ENCODE measurements around the gene PPP6R2.
"Not testable (repeated sequence)": the region's sequence is repeated elsewhere in the genome, so short reads cannot be mapped to it uniquely, and the experiment has no call there.

The PPP6R2 gene

DNA sequence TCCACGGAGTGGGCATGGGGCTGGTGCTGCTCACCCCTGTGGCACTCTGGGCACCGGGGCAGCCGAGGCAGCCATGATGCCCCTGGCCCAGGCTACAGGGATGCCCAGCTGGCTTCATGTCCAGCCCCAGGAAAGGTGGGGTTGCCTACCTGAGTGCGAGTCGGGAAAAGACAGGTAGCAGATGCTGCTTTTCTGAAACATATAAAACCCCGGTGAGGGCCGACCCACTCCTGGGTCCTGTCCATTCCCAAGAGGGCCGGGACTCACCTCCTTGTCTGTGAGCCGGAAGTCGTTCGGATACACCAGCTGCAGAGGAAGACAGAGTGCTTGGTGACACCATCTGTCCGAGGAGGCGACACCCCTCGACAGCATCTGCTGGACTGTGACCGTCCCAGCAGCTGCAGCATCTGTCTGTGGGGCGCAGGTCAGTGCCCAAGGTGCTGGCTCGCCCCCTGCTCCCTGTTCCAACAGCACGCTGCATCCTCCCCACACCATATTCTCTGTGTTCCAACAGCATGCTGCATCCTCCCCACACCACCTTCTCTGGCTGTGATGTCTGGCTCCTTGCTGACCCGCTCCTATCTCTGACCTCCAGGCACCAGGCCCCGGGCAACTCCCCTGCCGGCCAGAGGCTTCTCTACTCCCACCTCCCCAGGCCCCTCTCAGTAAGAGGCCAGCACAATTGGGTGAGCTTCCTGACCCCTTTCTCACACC lies 24.3 kb upstream of the PPP6R2 start:
- DNase-seq, result no peak

DNA sequence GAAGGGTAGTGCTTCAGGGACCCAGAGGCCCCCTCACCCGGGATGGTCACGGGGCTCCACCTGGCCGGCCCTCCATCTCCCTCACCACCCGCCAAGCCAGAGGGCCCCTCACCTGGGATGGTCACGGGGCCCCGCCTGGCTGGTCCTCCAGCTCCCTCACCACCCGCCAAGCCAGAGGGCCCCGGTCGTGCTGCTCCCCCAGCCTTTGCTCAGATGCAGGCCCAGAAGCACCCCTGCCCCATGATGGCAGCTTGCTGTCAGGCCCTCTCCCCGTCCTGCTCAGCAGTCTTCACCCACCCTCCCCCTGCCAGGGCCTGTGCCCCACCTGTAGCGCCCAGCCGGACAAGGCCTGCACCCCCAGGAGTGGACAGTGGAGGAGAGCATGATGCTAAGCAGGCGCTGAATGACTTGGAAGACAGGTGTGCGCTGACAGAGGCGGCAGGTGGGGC lies 23.6 kb upstream of the PPP6R2 start:
- DNase-seq, result no peak

DNA sequence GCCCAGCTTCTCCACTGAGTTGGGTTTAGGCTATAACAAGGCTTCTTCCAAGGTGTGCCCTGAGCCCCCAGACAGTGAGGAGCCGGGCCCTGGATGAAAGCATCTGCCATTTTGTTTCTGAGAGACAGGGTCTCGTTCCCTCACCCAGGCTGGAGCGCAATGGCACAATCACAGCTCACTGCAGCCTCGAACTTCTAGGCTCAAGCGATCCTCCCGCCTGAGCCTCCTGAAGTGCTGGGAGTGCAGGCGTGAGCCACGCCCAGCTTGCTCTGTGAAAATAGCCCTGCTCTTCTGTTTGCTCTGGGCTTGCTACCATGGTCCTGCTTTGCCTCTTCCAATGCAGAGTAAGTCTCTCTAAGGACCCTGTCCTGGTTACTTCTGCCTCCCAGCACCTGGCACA lies 23.0 kb upstream of the PPP6R2 start:
- DNase-seq, result no peak

DNA sequence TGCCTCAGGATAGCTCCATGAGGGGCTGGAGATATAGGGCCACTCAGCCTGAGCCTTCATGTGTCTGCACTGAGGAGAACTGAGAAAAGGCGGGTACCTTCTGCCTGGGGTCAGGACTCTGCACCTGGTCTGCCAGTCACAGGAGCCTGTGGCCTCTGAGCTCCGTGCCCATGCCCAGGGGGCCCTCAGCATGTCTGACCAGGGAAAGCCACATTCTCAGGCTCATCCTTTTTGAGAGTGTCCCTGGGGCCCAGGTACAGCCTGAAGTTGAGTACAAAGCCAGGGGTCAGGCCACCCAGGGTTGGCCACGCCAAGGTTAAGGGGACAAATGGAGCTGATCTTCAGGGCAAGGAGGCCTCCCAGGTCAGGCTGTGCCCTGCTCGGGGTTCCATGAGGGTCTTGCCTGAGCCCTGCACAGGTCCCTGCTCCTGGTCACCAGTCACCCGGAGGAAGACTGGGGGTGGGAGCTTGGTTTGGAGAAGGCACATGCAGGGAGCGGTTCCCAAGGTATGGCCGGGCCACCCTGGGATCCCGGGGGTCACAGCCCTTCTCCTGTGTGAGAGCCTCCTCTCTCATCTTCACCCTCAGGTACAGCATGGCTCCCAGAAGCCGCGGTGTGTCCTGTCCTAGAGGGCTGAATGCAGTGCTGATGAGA lies 22.3 kb upstream of the PPP6R2 start:
- no peak for DNase-seq

DNA sequence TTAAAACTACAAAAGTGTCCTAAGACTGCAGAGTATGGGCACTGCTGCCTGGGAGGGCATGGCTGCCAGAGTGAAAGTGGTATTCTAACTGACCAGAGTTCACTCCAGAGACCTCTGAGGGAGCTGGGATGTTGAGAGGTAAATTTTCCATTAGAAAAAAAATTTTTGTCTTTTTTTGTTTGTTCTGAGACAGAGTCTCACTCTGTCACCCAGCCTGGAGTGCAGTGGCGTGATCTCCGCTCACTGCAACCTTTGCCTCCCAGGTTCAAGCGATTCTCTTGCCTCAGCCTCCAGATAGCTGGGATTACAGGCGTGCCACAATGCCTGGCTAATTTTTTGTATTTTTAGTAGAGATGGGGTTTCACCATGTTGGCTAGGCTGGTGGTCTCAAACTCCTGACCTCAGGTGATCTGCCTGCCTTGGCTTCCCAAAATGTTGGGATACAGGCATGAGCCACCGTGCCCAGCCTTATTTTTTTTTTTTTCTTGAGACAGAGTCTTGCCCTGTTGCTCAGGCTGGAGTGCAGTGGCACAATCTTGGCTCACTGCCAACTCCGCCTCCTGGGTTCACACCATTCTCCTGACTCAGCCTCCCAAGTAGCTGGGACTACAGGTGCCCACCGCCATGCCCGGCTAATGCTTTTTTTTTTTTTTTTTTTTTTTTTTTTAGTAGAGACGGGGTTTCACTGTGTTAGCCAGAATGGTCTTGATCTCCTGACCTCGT lies 20.6 kb upstream of the PPP6R2 start:
- not testable (repeated sequence) for DNase-seq

DNA sequence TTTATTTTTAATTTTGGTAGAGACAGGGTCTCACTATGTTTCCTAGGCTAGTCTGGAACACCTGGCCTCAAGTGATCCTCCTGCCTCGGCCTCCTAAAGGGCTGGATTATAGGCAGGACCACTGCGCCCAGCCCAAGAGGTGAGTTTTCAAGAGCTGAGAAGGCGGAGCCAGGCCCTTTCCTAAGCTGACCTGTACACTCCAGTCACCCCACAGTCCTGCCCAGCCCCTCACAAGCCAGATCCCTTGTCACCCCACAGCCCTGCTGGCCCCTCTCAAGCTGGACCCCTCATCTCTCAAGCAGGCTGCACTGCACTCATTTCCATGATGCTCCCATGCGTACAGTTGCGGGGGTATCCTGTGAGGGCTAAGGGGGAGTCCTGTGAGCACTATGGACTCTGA lies 19.2 kb upstream of the PPP6R2 start:
- no peak for DNase-seq

DNA sequence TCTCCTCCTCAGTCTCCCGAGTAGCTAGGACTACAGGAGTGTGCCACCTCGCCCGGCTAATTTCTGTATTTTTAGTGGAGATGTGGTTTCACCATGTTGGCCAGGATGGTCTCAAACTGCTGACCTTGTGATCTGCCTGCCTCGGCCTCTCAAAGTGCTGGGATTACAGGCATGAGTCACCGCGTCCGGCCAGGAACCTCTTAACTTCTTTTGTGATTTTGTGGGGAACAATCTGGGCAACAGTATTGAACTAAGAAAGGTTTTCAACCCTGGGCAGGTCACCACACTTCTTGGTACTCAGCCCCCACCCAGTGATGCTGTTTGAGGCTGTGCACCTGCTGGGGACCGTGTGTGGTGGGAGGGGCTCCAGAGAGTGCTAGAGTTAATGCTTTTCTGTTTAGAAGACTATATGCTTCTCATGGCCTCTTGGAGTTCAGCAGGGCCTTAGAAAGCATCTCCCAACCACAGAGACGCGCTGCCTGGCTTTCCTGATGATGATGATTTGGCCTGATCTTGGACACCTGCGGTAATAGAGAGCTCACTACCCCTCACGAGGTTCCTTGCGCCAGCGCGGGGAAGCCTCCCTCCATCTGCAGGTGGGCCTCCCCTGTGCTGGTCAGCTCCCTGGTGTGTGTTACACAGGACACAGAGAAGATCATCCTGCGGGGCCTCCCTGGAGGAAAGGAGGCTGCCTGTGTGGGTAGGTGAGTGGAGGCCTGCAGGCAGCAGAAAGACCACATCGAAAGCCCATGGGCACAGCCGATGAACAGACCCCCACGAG lies 17.5 kb upstream of the PPP6R2 start:
- DNase-seq, result no peak

DNA sequence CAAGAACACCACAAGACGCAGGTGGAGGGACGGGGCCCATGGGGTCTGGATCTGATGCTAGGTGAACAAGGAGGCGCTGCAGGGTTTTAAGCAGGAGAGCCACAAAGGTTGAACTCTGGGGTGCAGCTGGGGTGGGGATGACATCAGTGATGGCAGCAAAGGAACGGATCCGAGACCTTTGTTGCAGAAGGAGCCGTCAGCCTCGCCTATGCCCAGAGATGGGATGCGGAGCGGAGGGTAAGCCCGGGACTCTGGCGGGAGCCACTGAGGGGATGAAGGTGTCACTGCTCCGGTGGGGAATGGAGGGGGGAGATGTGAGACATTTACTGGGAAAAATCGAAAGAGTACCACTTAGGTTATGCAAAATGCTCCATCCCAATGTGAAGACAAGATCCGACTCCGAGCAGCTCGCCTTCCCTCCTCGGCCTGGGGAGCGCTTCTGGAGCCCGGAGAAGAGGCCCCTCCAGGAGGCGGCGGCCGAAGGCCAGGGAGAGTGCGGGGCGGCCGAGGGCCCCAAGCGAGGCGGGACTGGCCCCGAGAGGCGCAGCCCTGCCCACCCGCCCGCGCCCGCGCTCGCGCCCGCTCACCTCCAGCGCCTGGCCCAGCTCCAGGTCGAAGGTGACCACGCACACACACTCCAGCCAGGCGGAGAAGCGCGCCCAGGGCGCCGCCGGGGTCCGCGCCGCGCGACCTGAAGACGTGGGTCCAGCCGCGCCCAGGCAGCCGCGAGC lies 16.7 kb upstream of the PPP6R2 start:
- DNase-seq, result no peak

DNA sequence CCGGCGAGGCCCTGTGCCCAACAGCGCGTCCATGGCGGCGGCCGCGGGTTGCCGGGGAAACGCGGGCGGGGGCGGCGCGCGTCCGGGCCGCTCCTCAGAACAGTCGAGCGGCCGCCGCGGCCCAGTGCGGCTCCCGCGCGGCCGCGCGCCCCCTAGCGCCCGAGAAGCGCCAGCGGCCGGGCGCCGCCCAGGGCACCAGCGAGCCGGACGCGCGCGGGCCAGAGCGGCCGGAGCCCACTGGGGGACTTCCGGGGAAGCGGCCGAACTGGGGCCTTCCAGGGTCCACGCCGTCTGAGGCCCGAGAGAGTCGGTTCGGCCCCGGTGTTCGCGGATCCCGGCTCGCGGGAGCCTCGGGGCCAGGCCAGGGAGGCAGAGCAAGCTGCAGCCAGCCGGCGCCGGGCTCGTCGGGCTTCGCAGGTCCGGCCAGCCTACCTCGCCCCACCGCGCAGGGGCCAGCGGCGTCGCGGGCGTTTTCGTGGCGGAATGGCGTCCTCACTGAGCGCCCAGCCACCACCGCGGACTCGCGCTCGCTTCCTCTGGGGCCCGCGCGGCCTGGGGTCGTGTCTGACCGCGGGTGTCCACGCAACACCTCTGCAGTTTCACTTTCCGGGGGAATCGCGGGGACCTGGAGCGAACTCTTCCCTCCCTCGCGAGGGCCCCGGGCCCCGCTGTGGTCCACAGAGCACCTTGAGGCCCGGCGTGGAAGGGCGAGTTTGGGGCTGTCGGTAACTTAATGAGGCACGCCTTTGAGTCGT lies 16.0 kb upstream of the PPP6R2 start, which contains the start of gene DENND6B:
TSS of gene DENND6B (minus strand) at position 57 of the 755 bp plus-strand sequence. CDS start at position 33, 24 bp downstream.
- peak; percentile 77 for DNase-seq

DNA sequence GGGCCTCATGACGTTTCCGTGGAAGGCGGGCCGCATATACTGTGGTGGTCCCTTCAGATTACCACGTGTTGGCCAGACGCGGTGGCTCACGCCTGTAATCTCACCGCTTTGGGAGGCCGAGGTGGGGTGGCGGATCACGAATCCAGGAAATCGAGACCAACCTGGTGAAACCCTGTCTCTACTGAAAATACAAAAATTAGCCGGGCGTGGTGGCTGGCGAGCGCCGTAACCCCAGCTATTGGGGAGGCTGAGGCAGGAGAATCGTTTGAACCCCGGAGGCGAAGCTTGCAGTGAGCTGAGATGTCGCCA lies 15.5 kb upstream of the PPP6R2 start:
- DNase-seq, result no peak

DNA sequence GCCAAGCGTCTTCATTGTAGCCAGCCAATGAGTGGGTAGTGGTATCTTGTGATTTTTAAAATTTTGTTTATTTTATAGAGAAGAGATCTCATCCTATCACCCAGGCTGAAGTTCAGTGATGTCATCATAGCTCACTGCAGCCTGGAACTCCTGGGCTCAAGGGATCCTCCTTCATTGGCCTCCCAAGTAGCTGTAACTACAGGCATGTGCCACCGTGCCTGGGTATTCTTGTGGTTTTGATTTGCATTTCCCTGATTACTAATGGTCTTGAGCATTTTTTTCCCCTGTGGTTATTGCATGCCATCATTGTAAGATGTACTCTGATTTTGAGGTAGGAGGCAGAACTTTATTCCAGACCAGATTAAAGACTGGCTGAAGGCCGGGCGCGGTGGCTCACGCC lies 13.9 kb upstream of the PPP6R2 start:
- DNase-seq, result peak; percentile 51

DNA sequence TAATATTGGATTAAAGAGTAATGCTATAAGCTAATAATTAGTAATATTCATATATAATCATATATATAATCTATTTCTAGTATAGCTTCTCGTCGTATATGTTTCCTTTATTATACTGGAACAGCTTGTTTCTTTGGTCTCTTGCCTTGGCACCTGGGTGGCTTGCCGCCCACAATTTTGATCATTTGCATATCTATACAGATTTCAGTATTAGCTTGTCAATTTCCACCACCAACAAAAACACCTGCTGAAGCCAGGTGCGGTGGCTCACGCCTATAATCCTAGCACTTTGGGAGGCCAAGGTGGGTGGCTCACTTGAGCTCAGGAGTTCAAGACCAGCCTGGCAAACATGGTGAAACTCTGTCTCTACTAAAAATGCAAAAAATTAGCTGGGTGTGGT lies 8.7 kb upstream of the PPP6R2 start:
- DNase-seq, result not testable (repeated sequence)

DNA sequence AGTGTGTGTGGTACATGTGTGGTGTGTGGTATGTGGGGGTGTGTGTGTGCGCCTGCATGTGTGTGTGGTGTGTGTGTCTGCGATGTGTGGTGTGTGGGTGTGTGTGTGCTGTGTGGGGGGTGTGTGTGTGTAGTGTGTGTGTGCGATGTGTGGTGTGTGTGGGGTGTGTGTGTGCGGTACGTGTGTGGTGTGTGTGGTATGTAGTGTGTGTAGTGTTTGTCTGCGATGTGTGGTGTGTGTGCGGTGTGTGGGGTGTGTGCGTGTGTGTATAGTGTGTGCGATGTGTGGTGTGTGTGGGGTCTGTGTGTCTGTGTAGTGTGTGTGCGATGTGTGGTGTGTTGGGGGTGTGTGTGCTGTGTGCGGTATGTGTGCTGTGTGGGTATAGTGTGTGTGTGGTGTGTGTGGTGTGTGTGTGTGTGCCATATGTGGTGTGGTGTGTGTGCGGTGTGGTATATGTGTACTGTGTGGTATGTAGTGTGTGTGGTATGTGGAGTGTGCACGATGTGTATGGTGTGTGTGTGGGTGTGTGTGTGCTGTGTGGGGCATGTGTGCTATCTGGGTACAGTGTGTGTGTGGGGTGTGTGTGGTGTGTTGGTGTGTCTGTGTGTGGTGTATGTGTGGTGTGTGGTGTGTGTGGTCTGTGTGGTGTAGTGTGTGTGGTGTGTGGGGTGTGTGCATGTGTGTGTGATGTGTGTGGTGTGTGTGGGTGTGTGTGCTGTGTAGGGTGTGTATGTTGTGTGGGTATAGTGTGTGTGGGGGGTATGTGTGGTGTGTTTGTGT lies 5.7 kb upstream of the PPP6R2 start:
- DNase-seq, result no peak

DNA sequence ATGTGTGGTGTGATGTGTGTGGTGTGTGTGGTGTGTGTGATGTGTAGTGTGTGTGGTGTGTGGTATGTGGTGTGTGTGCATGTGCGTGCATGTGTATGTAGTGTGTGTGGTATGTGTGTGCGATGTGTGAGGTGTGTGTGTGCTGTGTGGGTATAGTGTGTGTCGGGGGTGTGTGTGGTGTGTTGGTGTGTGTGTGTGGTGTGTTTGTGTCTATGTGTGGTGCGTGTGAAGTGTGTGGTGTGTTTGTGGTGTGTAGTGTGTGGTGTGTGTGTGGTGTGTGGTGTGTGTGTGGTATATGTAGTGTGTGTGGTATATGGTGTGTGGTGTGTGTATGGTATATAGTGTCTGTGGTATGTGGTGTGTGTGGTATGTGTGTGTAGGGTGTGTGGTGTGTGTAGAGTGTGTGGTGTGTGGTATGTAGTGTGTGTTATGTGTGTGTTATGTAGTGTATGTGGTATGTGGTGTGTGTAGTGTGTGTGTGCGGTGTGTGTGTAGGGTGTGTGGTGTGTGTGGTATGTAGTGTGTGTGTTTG lies 5.0 kb upstream of the PPP6R2 start:
- DNase-seq, result no peak

DNA sequence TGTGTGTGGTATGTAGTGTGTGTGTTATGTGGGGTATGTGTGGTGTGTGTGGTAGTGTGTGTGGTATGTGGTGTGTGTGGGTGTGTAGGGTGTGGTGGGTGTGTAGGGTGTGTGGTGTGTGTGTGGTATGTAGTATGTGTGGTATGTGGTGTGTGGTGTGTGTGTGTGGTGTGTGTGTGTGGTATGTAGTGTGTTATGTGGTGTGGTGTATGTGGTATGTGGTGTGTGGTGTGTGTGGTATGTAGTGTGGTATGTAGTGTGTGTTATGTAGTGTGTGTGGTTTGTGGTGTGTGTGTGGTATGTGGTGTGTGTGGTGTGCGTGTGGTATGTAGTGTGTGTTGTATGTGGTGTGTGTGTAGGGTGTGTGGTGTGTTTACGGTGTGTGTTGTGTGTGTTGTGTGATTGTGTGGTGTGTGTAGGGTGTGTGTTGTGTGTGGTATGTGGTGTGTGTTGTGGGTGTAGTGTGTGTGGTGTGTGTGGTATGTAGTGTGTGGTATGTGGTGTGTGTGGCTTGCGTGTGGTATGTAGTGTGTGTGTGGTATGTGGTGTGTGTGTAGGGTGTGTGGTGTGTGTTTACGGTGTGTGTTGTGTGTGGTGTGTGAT lies 4.2 kb upstream of the PPP6R2 start:
- DNase-seq, result no peak

DNA sequence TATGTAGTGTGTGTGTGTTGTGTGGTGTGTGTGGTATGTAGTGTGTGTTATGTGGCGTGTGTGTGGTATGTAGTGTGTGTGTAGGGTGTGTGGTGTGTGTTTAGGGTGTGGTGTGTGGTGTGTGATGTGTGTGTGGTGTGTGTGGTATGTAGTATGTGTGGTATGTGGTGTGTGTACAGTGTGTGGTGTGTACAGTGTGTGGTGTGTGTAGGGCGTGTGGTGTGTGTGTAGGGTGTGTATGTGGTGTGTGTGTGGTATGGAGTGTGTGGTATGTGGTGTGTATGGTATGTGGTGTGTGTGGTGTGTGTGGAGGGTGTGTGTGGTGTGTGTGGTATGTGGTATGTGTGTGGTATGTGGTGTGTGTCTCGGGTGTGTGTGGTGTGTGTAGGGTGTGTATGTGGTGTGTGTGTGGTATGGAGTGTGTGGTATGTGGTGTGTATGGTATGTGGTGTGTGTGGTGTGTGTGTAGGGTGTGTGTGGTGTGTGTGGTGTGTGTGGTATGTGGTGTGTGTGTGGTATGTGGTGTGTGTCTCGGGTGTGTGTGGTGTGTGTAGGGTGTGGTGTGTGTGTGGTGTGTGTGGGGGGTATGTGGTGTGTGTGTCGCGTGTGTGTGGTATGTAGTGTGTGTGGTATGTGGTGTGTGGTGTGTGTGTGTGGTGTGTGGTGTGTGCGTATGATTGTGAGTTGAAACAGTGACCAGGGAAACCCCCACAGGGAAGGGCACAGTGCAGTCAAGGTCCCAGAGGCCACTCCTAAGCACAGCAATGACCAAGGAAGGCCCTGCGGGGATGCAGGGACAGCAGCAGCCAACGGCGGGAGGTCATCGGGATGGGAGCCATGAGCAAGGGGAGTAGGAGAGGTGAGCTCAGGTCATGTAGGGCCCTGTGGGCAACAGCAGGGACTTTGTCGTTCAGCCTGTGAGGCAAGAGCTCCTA lies 2.9 kb upstream of the PPP6R2 start:
- DNase-seq, result peak; percentile 20

DNA sequence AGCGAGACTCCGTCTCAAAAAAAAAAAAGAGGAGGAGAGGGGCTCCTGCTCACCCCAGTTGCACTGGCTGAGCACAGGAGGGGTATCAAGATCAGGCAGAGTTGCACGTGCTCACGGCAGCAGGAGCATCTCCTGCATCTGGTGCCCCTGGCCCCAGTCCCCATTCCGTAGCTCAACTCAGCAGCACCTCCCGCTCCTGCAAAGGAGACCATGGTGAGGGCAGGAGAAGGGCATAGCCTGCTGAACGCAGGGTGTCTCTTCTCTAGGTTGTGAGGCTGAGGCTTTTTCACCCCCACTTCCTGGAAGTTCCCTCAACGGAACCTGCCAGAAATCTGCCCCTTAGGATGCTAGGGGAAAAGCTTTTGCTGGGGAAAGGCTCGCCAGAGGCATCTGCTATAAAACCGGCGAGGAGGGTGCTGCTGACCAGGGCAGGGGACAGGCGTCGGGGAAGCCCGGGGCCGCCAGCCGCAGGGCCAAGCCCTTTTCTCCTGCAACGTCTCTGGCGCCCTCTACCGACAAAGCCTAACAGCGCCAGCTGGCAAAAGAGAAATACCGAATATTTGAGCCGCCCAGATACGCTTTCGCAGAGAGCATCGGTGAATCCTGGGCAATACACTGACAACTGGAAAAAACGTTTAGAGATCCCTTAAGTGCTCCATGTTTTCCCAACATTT lies 1.0 kb upstream of the PPP6R2 start:
- peak; percentile 78 for DNase-seq

DNA sequence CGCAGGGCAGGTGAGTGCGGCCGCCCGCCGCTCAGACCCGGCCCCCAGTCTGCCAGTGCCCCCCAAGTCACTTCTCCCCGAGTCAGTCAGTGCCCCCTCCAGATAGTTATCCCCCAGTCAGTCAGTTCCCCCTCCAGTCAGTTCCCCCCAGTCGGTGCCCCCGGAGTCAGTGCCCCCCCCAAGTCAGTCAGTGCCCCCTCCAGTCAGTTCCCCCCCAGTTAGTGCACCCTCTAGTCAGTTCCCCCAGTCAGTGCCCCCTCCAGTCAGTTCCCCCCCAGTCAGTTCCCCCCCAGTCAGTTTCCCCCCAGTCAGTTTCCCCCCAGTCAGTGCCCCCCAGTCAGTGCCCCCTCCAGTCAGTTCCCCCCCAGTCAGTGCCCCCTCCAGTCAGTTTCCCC lies 411 bp downstream of the PPP6R2 start:
- no peak for DNase-seq

DNA sequence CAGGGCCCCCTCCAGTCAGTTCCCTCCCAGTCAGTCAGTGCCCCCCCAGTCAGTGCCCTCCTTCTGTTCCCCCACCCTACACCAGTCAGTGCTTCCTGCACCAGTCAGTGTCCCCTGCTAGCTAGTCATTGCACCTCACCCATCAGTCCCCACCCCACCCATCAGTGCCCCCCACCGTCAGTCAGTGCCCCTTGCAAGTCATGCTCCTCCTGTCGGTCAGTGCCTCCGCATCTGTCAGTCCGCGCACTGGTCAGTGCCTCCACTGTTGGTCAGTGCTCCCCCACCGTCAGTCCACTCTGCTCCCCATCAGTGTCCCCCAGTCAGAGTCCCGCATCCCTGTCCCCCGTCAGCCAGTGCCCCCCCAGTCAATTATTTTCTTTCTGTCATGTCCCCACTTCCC lies 3.3 kb downstream of the PPP6R2 start:
- no peak for DNase-seq
